SK-N-SH (cell line): ENCODE measurements around the gene SYNJ2. TPM values are rescaled to one million over a fixed set of nuclear protein-coding genes. Genes with fewer than 3 reads are reported as not detected.
"Not testable (repeated sequence)": the region's sequence is repeated elsewhere in the genome, so short reads cannot be mapped to it uniquely, and the experiment has no call there.

ENCODE experiments used
- CTCF ChIA-PET: fragments of 300-600, 350-600 bp; formaldehyde crosslinking; extraction: SDS; loops from one replicate; lab custom pipeline; 2021; lab: Yijun Ruan, JAX
- POLR2A ChIA-PET: fragments of 350-600 bp; sonication (Branson Sonifier 250); formaldehyde crosslinking; extraction: SDS; loops from one replicate; lab custom pipeline; 2020; ENCODE audit warnings: antibody characterized with exemption, inconsistent platforms; lab: Yijun Ruan, JAX
- DNase-seq: peaks from one replicate; pipeline ENCODE4 v3.0.0; 2012
- H2AFZ ChIP-seq: fragments of 200-600 bp; sonication (generic); 2 replicates; pipeline ENCODE4 v1.8.1; 2016; ENCODE audit warnings: antibody characterized with exemption, mild to moderate bottlenecking, low read depth
- H3F3A ChIP-seq: fragments of 200-600 bp; sonication (generic); replicated peaks from 2 replicates; pipeline ENCODE3; 2016; ENCODE audit warnings: antibody characterized with exemption, mild to moderate bottlenecking; ENCODE audit not compliant: insufficient read depth
- H3K27ac ChIP-seq, 2 experiments: fragments of 200-500 bp in 1 of 2; fragments of 200-600 bp in 1 of 2; sonication (Bioruptor generic) in 1 of 2; sonication (generic), shearing (Covaris generic) in 1 of 2; 2 replicates each; pipeline versions ENCODE4 v1.5.1 to v1.6.1; 2014 to 2016; ENCODE audit warnings: low read depth in 2 of 2, inconsistent platforms in 1 of 2, low read length in 1 of 2, mild to moderate bottlenecking in 1 of 2, mixed read lengths in 1 of 2
- H3K27me3 ChIP-seq: fragments of 200-600 bp; sonication (generic), shearing (Covaris generic); 2 replicates; pipeline ENCODE4 v1.6.1; 2016; ENCODE audit warnings: mixed run types; ENCODE audit not compliant: insufficient read depth
- H3K36me3 ChIP-seq, 2 experiments: fragments of 200-500 bp in 1 of 2; fragments of 200-600 bp in 1 of 2; sonication (Bioruptor generic) in 1 of 2; sonication (generic) in 1 of 2; replicated peaks in 1 of 2; 2 replicates each; pipeline versions ENCODE3 to v1.5.1; 2014 to 2016; ENCODE audit warnings: low read length in 1 of 2, mild to moderate bottlenecking in 1 of 2; ENCODE audit not compliant: insufficient read depth in 2 of 2, control insufficient read depth in 1 of 2
- H3K4me1 ChIP-seq, 2 experiments: fragments of 200-500 bp in 1 of 2; fragments of 200-600 bp in 1 of 2; sonication (Bioruptor generic) in 1 of 2; sonication (generic), shearing (Covaris generic) in 1 of 2; 2 replicates each; pipeline versions ENCODE4 v1.5.1 to v1.6.1; 2014 to 2016; ENCODE audit warnings: low read depth in 1 of 2, low read length in 1 of 2, mixed run types in 1 of 2; ENCODE audit not compliant: insufficient read depth in 2 of 2, control insufficient read depth in 1 of 2
- H3K4me2 ChIP-seq: fragments of 200-600 bp; sonication (generic), shearing (Covaris generic); 2 replicates; pipeline ENCODE4 v1.6.1; 2017; ENCODE audit warnings: mixed run types
- H3K4me3 ChIP-seq, 2 experiments: fragments of 200-500 bp in 1 of 2; fragments of 200-600 bp in 1 of 2; sonication (Bioruptor generic) in 1 of 2; sonication (generic), shearing (Covaris generic) in 1 of 2; 2 replicates each; pipeline versions ENCODE4 v1.5.1 to v1.8.1; 2014 to 2016; ENCODE audit warnings: low read depth in 2 of 2, inconsistent platforms in 1 of 2, low read length in 1 of 2, mild to moderate bottlenecking in 1 of 2, mixed read lengths in 1 of 2, moderate library complexity in 1 of 2
- H3K79me2 ChIP-seq: fragments of 200-600 bp; sonication (generic); 2 replicates; pipeline ENCODE4 v1.8.1; 2017; ENCODE audit warnings: mild to moderate bottlenecking; ENCODE audit not compliant: insufficient read depth
- H3K9ac ChIP-seq: fragments of 200-600 bp; sonication (generic); 2 replicates; pipeline ENCODE4 v1.6.1; 2017; ENCODE audit warnings: mixed run types
- H3K9me2 ChIP-seq: fragments of 200-600 bp; sonication (generic); 2 replicates; pipeline ENCODE4 v1.6.1; 2017; ENCODE audit warnings: mixed run types
- H3K9me3 ChIP-seq: fragments of 200-600 bp; sonication (generic); 2 replicates; pipeline ENCODE4 v1.6.1; 2017; ENCODE audit warnings: mixed run types, mild to moderate bottlenecking, moderate library complexity
- H4K20me1 ChIP-seq: fragments of 200-600 bp; sonication (generic); 2 replicates; pipeline ENCODE4 v1.6.1; 2017; ENCODE audit warnings: mild to moderate bottlenecking, mixed run types; ENCODE audit not compliant: insufficient read depth
- CHD2 ChIP-seq: fragments of 150-350 bp; IDR thresholded peaks from 2 replicates; pipeline ENCODE4 v1.6.1; 2018; ENCODE audit warnings: low read length; ENCODE audit not compliant: partially characterized antibody
- CTCF ChIP-seq: fragments of 200-600 bp; sonication (generic); IDR thresholded peaks from 2 replicates; pipeline ENCODE4 v1.6.1; 2017; ENCODE audit warnings: antibody characterized with exemption, mild to moderate bottlenecking, moderate library complexity
- EP300 ChIP-seq, 2 experiments: IDR thresholded peaks; 2 replicates each; pipeline versions ENCODE4 v1.4.0 to v1.6.1; 2012; ENCODE audit warnings: borderline replicate concordance in 1 of 2, low read depth in 1 of 2, low read length in 1 of 2
- FOSL2 ChIP-seq: IDR thresholded peaks from 2 replicates; pipeline ENCODE4 v1.4.0; 2012; ENCODE audit warnings: low read depth, mild to moderate bottlenecking, moderate library complexity, borderline replicate concordance
- GABPA ChIP-seq: IDR thresholded peaks from 2 replicates; pipeline ENCODE4 v1.4.0; 2012; ENCODE audit warnings: low read depth, mild to moderate bottlenecking
- MXI1 ChIP-seq: IDR thresholded peaks from 2 replicates; pipeline ENCODE4 v1.6.1; 2012; ENCODE audit warnings: mild to moderate bottlenecking, low read depth, low read length, improper control_type of control experiment
- NFIC ChIP-seq: IDR thresholded peaks from 2 replicates; pipeline ENCODE4 v1.4.0; 2012; ENCODE audit warnings: borderline replicate concordance
- RAD21 ChIP-seq: IDR thresholded peaks from 2 replicates; pipeline ENCODE4 v1.6.1; 2012; ENCODE audit warnings: mild to moderate bottlenecking, low read length
- RXRA ChIP-seq: IDR thresholded peaks from 2 replicates; pipeline ENCODE4 v1.4.0; 2012; ENCODE audit warnings: low read depth, mild to moderate bottlenecking, borderline replicate concordance
- SIN3A ChIP-seq: IDR thresholded peaks from 2 replicates; pipeline ENCODE4 v1.6.1; 2012; ENCODE audit warnings: low read depth, mild to moderate bottlenecking, low read length, moderate library complexity, borderline replicate concordance
- SMC3 ChIP-seq: IDR thresholded peaks from 2 replicates; pipeline ENCODE4 v1.6.1; 2012; ENCODE audit warnings: low read depth, low read length, improper control_type of control experiment
- YY1 ChIP-seq: IDR thresholded peaks from 2 replicates; pipeline ENCODE4 v1.4.0; 2012; ENCODE audit warnings: low read depth, mild to moderate bottlenecking
- WGBS: methylation state at CpG from one replicate; pipeline ENCODE4 v1.1.6; 2017; ENCODE audit warnings: low lambda C conversion rate; 5-methylcytosine and 5-hydroxymethylcytosine counted together
- polyA plus RNA-seq, 3 experiments: library from polyadenylated mRNA; depleted of rRNA; stranded (reverse); fragments of >200 nt; gene quantifications; 2 replicates each; pipeline ENCODE4 v1.2.3, GENCODE V29; 2012
- TF ChIP-seq, protein P1 (sequence below): IDR thresholded peaks from 2 replicates; pipeline ENCODE4; 2012
- TF ChIP-seq, protein P2 (sequence below): IDR thresholded peaks from 2 replicates; pipeline ENCODE4 v1.4.0; 2012; ENCODE audit warnings: low read depth, borderline replicate concordance

SYNJ2 gene
- polyA plus RNA-seq, 1 of the 3 experiments (the other 2 are of a cell fraction): 40.0 TPM

DNA sequence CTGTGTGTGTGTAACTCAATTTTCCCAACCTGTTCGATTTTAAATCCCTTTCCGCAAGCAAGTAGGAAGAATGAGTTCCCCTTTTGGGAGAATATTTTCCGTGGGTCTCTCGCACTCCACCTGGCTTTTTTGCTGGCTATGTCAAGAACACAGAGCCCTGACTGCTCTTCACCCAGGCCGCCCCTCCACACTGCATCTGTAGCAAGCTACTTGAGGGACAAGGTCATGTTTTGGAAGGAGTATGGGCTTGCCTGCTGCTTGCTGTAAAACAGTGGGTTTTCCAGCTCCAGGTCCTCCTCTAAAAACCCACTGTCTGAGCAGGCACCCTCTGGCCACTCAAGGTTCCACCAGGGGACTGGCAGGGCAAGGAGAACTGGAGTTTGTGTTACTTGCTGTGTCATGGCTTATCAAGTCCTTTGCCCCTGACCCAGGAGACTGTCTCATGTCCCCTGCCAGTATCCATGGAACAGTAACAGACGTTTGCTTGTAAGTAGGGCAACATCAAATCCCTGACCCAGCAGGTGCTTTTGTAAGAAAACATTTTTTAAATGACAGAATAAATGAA, 35.5 kb upstream of the SYNJ2 start:
- TF ChIP-seq GABPA: no peak
- TF ChIP-seq CHD2: no peak
- TF ChIP-seq, protein P1, sequence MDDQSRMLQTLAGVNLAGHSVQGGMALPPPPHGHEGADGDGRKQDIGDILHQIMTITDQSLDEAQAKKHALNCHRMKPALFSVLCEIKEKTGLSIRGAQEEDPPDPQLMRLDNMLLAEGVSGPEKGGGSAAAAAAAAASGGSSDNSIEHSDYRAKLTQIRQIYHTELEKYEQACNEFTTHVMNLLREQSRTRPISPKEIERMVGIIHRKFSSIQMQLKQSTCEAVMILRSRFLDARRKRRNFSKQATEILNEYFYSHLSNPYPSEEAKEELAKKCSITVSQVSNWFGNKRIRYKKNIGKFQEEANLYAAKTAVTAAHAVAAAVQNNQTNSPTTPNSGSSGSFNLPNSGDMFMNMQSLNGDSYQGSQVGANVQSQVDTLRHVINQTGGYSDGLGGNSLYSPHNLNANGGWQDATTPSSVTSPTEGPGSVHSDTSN: no peak
- TF ChIP-seq, protein P2, sequence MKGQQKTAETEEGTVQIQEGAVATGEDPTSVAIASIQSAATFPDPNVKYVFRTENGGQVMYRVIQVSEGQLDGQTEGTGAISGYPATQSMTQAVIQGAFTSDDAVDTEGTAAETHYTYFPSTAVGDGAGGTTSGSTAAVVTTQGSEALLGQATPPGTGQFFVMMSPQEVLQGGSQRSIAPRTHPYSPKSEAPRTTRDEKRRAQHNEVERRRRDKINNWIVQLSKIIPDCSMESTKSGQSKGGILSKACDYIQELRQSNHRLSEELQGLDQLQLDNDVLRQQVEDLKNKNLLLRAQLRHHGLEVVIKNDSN: no peak
- no peak for TF ChIP-seq FOSL2
- TF ChIP-seq RXRA: no peak
- TF ChIP-seq RAD21: no peak
- TF ChIP-seq YY1: no peak
- TF ChIP-seq EP300 (IDR thresholded peaks at IDR 0.05; ENCODE audit: borderline replicate concordance in 1 of 2, low read depth in 1 of 2, low read length in 1 of 2): no peak
- H3K4me1 ChIP-seq: no peaks in the 10 kb centered on the region
- no peak overlapping the region for H3K4me2 ChIP-seq
- no peaks in the 10 kb centered on the region for H4K20me1 ChIP-seq
- WGBS: 95% methylated on average over 6 of the region's 6 CpGs
- no peaks in the 10 kb centered on the region for H3K9me2 ChIP-seq
- no peak overlapping the region for H3K9ac ChIP-seq
- H3K4me3 ChIP-seq: no peak overlapping the region
- POLR2A ChIA-PET: no interaction called here
- H3F3A ChIP-seq: peaks cover 8% of the 10 kb centered on the region
- peaks cover 42 to 46% of the 10 kb centered on the region in 2 experiments for H3K36me3 ChIP-seq
- no peaks in the 10 kb centered on the region for H3K79me2 ChIP-seq
- H2AFZ ChIP-seq: no peak overlapping the region
- DNase-seq: no peak
- peaks cover 16% of the 10 kb centered on the region; the same call in 1 of the 2 replicates for H3K9me3 ChIP-seq
- H3K27ac ChIP-seq: no peak overlapping the region
- H3K27me3 ChIP-seq: no peaks in the 10 kb centered on the region
- CTCF ChIA-PET: interaction anchor here (1.0 to 2.7 kb wide), 6 partner anchors 8 to 189 kb away, joined by 3 to 14 read pairs (median 6); no protein-coding TSS in a partner anchor

DNA sequence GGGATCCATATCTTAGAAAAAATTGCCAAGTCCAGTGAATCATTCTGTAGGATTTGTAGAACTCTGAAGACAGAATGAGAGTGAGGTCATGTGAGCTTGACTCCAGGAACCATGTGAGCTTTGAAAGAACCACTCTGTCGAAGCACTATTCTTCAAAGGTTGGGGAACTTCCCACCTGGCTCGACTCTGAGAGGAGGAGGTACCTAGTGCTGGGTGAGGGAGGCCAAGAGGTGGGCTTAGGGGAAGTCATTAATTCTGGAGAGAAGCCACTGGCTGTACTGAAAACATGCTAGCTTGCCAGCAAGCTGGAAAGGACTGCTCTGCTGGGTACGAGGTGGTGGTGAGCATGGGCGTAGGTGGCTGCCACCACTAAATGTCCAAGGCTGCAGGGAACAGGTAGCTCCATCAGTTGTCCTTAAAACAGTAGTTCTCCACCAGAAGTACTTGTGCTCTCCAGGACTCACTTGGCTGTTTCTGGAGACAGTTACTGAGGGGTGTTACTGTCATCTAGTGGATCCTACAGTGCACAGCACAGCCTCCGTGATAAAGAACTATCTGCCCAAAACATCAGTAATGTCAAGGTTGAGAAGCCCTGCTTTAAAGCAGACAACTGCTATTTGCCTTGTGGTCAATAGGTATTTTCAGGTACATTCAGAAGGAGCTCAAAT, 34.7 kb upstream of the SYNJ2 start:
- Histone ChIP-seq H3F3A (peaks cover 8% of the 10 kb centered on the region), H3K27me3 (no peaks in the 10 kb centered on the region), H3K4me1 (no peaks in the 10 kb centered on the region), H4K20me1 (no peaks in the 10 kb centered on the region), H3K9me3 (peaks cover 16% of the 10 kb centered on the region; the same call in 1 of the 2 replicates), H2AFZ (no peak overlapping the region), H3K79me2 (no peaks in the 10 kb centered on the region), H3K27ac (no peak overlapping the region), H3K9me2 (no peaks in the 10 kb centered on the region), H3K4me2 (no peak overlapping the region), H3K4me3 (no peak overlapping the region), H3K9ac (no peak overlapping the region), H3K36me3 (peaks cover 37 to 39% of the 10 kb centered on the region in 2 experiments)
- CTCF ChIA-PET: interaction anchor here (0.7 to 2.7 kb wide), 16 partner anchors 9 to 632 kb away, joined by 3 to 14 read pairs (median 4); no protein-coding TSS in a partner anchor
- DNase-seq: peak; percentile 40
- POLR2A ChIA-PET: no interaction called here
- WGBS: 92% methylated on average over 5 of the region's 5 CpGs
- TF ChIP-seq SIN3A (no peak), NFIC (no peak), CHD2 (no peak), MXI1 (no peak), CTCF (peak; percentile 55), SMC3 (peak; percentile 59), RAD21 (peak; percentile 67)

DNA sequence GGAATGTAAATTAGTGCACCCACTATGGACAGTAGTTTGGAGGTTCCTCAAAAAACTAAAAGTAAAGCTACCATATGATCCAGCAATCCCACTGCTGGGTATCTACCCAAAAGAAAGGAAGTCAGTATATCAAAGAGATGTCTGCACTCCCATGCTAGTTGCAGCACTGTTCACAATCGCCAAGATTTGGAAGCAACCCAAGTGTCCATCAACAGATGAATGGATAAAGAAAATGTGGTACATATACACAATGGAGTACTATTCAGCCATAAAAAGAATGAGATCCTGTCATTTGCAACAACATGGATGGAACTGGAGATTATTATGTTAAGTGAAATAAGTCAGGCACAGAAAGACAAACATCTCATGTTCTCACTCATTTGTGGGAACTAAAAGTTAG, 30.8 kb upstream of the SYNJ2 start:
- H3K4me2 ChIP-seq, DNase-seq, H3K27ac ChIP-seq, H3K79me2 ChIP-seq, H3K4me1 ChIP-seq, CTCF ChIA-PET, H3K27me3 ChIP-seq, H3K9ac ChIP-seq, H3K9me2 ChIP-seq, POLR2A ChIA-PET, H2AFZ ChIP-seq, H4K20me1 ChIP-seq, H3K4me3 ChIP-seq, H3F3A ChIP-seq: not testable (repeated sequence)
- 50% methylated on average over 1 of the region's 1 CpG for WGBS
- H3K36me3 ChIP-seq: peaks cover 4 to 14% of the 10 kb centered on the region in 2 experiments
- peaks cover 16% of the 10 kb centered on the region; the same call in 1 of the 2 replicates for H3K9me3 ChIP-seq
